ENCODE data around the gene UBTF. TPM values are rescaled to one million over a fixed set of nuclear protein-coding genes. Genes with fewer than 3 reads are reported as not detected.
A peak's percentile ranks its signal among the peaks of the same experiment; 100 is the strongest.

UBTF gene
- total and polyA plus RNA-seq, 9 of the 15 experiments (the other 6 are each of a cell fraction or from before 2014, with no cell fraction given) = 1.2 to 113 (median 83.6) TPM

DNA sequence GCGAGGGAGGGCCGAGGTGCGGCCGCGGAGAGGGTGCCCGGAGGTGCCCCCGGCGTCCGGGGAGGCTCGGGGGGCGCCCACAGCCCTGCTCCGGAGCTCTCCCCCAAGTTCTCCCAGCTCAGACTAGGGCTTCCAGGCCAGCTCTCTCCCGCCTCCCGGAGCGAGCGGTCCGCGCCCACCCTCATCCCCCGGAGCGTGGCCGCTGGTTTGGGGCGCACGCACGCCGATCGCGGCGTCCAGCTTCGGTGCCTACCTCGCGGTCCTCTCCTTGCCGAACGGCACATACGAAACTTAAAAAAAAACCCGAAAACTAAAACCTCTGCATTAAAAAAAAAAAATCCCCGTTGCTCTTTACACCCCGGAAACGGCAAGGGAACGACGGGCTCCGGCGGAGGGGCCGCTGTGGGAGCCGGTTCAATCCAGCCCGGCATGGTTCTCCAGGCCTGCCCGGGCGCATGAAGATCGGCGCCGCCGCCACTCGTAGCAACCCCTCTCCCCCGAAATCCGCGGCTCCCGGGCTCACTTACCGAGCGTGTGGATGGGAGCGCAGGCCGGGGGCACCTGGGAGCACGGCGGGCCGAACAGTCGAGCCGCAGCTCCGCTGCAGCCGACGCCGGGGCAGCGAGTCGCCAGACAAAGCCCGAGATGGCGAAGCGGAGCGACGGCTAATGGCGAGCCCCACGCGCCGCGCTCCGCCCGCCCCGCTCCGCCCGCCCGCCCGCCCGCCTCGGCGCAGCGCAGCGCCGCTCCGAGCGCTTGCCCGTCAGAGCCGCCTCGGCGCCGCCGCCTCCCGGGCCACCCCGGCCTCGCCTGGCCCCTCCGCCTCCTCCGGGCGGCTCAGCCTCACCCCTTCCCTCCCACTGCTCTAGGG is 973 bp upstream of the UBTF start (continued):
- peak; percentile 16; the same call in 1 of the 2 replicates for TF ChIP-seq ZBTB7A (IDR thresholded peaks at IDR 0.05; ENCODE audit: borderline replicate concordance, control insufficient read depth, low read depth, low read length)
- TF ChIP-seq ARID2 (IDR thresholded peaks at IDR 0.05) = 0 out of 2 replicates have a peak, but pooled peaks have one; percentile 42
- no peak for TF ChIP-seq HMGXB4 (CRISPR knock-in tag; IDR thresholded peaks at IDR 0.05)
- TF ChIP-seq ZNF175 (CRISPR knock-in tag; IDR thresholded peaks at IDR 0.05; ENCODE audit: low read depth) = no peak
- TF ChIP-seq CBFA2T2 (conservative IDR thresholded peaks at IDR 0.05) = no peak
- TF ChIP-seq, protein P1, sequence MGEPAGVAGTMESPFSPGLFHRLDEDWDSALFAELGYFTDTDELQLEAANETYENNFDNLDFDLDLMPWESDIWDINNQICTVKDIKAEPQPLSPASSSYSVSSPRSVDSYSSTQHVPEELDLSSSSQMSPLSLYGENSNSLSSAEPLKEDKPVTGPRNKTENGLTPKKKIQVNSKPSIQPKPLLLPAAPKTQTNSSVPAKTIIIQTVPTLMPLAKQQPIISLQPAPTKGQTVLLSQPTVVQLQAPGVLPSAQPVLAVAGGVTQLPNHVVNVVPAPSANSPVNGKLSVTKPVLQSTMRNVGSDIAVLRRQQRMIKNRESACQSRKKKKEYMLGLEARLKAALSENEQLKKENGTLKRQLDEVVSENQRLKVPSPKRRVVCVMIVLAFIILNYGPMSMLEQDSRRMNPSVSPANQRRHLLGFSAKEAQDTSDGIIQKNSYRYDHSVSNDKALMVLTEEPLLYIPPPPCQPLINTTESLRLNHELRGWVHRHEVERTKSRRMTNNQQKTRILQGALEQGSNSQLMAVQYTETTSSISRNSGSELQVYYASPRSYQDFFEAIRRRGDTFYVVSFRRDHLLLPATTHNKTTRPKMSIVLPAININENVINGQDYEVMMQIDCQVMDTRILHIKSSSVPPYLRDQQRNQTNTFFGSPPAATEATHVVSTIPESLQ (CRISPR knock-in tag; IDR thresholded peaks at IDR 0.05) = no peak
- no peak for TF ChIP-seq ZNF695 (CRISPR knock-in tag; IDR thresholded peaks at IDR 0.05)
- no peak for TF ChIP-seq HNRNPUL1 (IDR thresholded peaks at IDR 0.05; ENCODE audit: low read length)
- no peak for TF ChIP-seq TCF3 (CRISPR knock-in tag; IDR thresholded peaks at IDR 0.05)
- TF ChIP-seq ZC3H8 (IDR thresholded peaks at IDR 0.05) = no peak
- no peak for TF ChIP-seq E2F1 (CRISPR knock-in tag; IDR thresholded peaks at IDR 0.05)
- no peak for TF ChIP-seq TEAD1 (CRISPR knock-in tag; IDR thresholded peaks at IDR 0.05)
- TF ChIP-seq DIDO1 (tag; IDR thresholded peaks at IDR 0.05; ENCODE audit: low read depth) = no peak
- no peak for TF ChIP-seq NR2C2 (CRISPR knock-in tag; IDR thresholded peaks at IDR 0.05)
- no peak for TF ChIP-seq NR2C2 (tag; IDR thresholded peaks at IDR 0.05)
- TF ChIP-seq, protein P2, sequence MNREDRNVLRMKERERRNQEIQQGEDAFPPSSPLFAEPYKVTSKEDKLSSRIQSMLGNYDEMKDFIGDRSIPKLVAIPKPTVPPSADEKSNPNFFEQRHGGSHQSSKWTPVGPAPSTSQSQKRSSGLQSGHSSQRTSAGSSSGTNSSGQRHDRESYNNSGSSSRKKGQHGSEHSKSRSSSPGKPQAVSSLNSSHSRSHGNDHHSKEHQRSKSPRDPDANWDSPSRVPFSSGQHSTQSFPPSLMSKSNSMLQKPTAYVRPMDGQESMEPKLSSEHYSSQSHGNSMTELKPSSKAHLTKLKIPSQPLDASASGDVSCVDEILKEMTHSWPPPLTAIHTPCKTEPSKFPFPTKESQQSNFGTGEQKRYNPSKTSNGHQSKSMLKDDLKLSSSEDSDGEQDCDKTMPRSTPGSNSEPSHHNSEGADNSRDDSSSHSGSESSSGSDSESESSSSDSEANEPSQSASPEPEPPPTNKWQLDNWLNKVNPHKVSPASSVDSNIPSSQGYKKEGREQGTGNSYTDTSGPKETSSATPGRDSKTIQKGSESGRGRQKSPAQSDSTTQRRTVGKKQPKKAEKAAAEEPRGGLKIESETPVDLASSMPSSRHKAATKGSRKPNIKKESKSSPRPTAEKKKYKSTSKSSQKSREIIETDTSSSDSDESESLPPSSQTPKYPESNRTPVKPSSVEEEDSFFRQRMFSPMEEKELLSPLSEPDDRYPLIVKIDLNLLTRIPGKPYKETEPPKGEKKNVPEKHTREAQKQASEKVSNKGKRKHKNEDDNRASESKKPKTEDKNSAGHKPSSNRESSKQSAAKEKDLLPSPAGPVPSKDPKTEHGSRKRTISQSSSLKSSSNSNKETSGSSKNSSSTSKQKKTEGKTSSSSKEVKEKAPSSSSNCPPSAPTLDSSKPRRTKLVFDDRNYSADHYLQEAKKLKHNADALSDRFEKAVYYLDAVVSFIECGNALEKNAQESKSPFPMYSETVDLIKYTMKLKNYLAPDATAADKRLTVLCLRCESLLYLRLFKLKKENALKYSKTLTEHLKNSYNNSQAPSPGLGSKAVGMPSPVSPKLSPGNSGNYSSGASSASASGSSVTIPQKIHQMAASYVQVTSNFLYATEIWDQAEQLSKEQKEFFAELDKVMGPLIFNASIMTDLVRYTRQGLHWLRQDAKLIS (CRISPR knock-in tag; IDR thresholded peaks at IDR 0.05) = peak; percentile 48; the same call in 1 of the 2 replicates
- TF ChIP-seq NCOA6 (IDR thresholded peaks at IDR 0.05) = no peak
- TF ChIP-seq PCBP1 (IDR thresholded peaks at IDR 0.05; ENCODE audit: low read depth, low read length, poor library complexity, severe bottlenecking) = peak; percentile 22
- TF ChIP-seq XRCC4 (IDR thresholded peaks at IDR 0.05; ENCODE audit: extremely low read depth, insufficient read depth, insufficient read length) = no peak

All from K562 (cell line).